Common myeloid progenitor, CD34-positive (primary cell): ENCODE data around the gene PLK5.
"Not testable (repeated sequence)": the region's sequence is repeated elsewhere in the genome, so short reads cannot be mapped to it uniquely, and the experiment has no call there.

ENCODE experiments used
- CTCF ChIA-PET: fragments of 350-600 bp; sonication (Branson Sonifier 250); formaldehyde crosslinking; loops from one replicate; lab custom pipeline; 2021; ENCODE audit warnings: antibody characterized with exemption; lab: Charles Lee
- POLR2A ChIA-PET: fragments of 350-600 bp; sonication (Branson Sonifier 250); formaldehyde crosslinking; loops from one replicate; lab custom pipeline; 2021; ENCODE audit warnings: antibody characterized with exemption; lab: Charles Lee
- DNase-seq, 3 donors: peaks; one replicate each; pipeline versions ENCODE4 v3.0.0 to v3.0.0-alpha.2; 2013
- H3K27ac ChIP-seq, 2 experiments: 1 replicate in 1 of 2; 2 replicates in 1 of 2; pipeline ENCODE4 v1.7.0; 2013; ENCODE audit warnings: inconsistent platforms in 2 of 2, low read length in 2 of 2, mild to moderate bottlenecking in 2 of 2, low read depth in 1 of 2, moderate library complexity in 1 of 2; ENCODE audit not compliant: severe bottlenecking in 2 of 2, insufficient read depth in 1 of 2, poor library complexity in 1 of 2
- H3K27me3 ChIP-seq, 5 experiments: replicated peaks in 2 of 5; 1 replicate in 3 of 5; 2 replicates in 2 of 5; pipeline versions ENCODE4 v1.6.1 to v1.7.0; 2013; ENCODE audit warnings: low read length in 4 of 5, mild to moderate bottlenecking in 2 of 5, moderate library complexity in 2 of 5, inconsistent platforms in 1 of 5; ENCODE audit not compliant: insufficient read depth in 5 of 5, control insufficient read depth in 4 of 5
- H3K36me3 ChIP-seq, 4 experiments: 1 replicate in 2 of 4; 2 replicates in 2 of 4; pipeline versions ENCODE4 v1.6.1 to v1.7.0; 2013; ENCODE audit warnings: low read length in 3 of 4, control low read depth in 1 of 4, mild to moderate bottlenecking in 1 of 4; ENCODE audit not compliant: control insufficient read depth in 4 of 4, insufficient read depth in 4 of 4
- H3K4me1 ChIP-seq, 4 experiments: 1 replicate in 3 of 4; 2 replicates in 1 of 4; pipeline versions ENCODE4 v1.6.1 to v1.7.1; 2013; ENCODE audit warnings: low read length in 3 of 4, mild to moderate bottlenecking in 3 of 4, control low read depth in 1 of 4, inconsistent platforms in 1 of 4, moderate library complexity in 1 of 4; ENCODE audit not compliant: control insufficient read depth in 4 of 4, insufficient read depth in 4 of 4; ENCODE audit errors: control extremely low read depth in 1 of 4
- H3K4me3 ChIP-seq, 7 experiments: 1 replicate in 4 of 7; 2 replicates in 3 of 7; pipeline versions ENCODE4 v1.5.1 to v1.7.0; 2013; ENCODE audit warnings: mild to moderate bottlenecking in 7 of 7, low read length in 6 of 7, moderate library complexity in 6 of 7, inconsistent platforms in 2 of 7, low read depth in 2 of 7, control low read depth in 1 of 7; ENCODE audit not compliant: insufficient read depth in 4 of 7, control insufficient read depth in 1 of 7; ENCODE audit errors: extremely low read depth in 1 of 7
- H3K9me3 ChIP-seq, 5 experiments: 1 replicate in 4 of 5; 2 replicates in 1 of 5; pipeline versions ENCODE4 v1.6.1 to v1.7.1; 2013; ENCODE audit warnings: low read length in 4 of 5, mild to moderate bottlenecking in 2 of 5, inconsistent platforms in 1 of 5, low read depth in 1 of 5, moderate library complexity in 1 of 5; ENCODE audit not compliant: control insufficient read depth in 4 of 5, insufficient read depth in 2 of 5; ENCODE audit errors: control extremely low read depth in 1 of 5
- WGBS: methylation state at CpG from one replicate; pipeline ENCODE4 v1.1.5; 2013; ENCODE audit not compliant: insufficient coverage; 5-methylcytosine and 5-hydroxymethylcytosine counted together

Gene PLK5

GRCh38 chr19:1534972-1535371 lies 11.1 kb downstream of the PLK5 start:
- CTCF ChIA-PET: no interaction called here
- Histone ChIP-seq H3K9me3 (no peaks in the 10 kb centered on the region), H3K27me3 (peaks cover 0 to 27% (median 5%) of the 10 kb centered on the region in 5 experiments), H3K4me1 (no peaks in the 10 kb centered on the region), H3K4me3 (no peak overlapping the region), H3K27ac (no peak overlapping the region), H3K36me3 (no peaks in the 10 kb centered on the region)
- DNase-seq: no peak
- WGBS: 83% methylated on average over 14 of the region's 14 CpGs
- POLR2A ChIA-PET: interaction anchor here (0.6 kb wide), 1 partner anchor 1023 kb away, joined by 3 read pairs; no protein-coding TSS in a partner anchor

GRCh38 chr19:1535699-1536098 lies 11.8 kb downstream of the PLK5 start:
- H3K27ac ChIP-seq, H3K9me3 ChIP-seq, H3K4me1 ChIP-seq, H3K4me3 ChIP-seq, H3K36me3 ChIP-seq, DNase-seq: not testable (repeated sequence)
- H3K27me3 ChIP-seq: peaks cover 0 to 32% (median 5%) of the 10 kb centered on the region in 5 experiments
- WGBS: 100% methylated on average over 6 of the region's 7 CpGs
- POLR2A ChIA-PET: interaction anchor here (0.6 kb wide), 1 partner anchor 57 kb away, joined by 3 read pairs; the partner anchor contains the start of gene MBD3
- CTCF ChIA-PET: interaction anchor here (0.6 to 0.9 kb wide), 2 partner anchors 10 to 21 kb away, joined by 3 read pairs; no protein-coding TSS in a partner anchor

- Histone ChIP-seq H3K4me1 (no peaks in the 10 kb centered on the region), H3K9me3 (no peaks in the 10 kb centered on the region), H3K36me3 (no peaks in the 10 kb centered on the region), H3K27ac (no peak overlapping the region), H3K27me3 (peaks cover 2 to 50% (median 7%) of the 10 kb centered on the region in 5 experiments), H3K4me3 (no peak overlapping the region)
- DNase-seq: no peak
- WGBS: 67% methylated on average over 10 of the region's 15 CpGs
- ChIA-PET POLR2A (no interaction called here), CTCF (no interaction called here)
Observed at GRCh38 chr19:1538978-1539377, 15.1 kb downstream of the PLK5 start.

- H3K9me3 ChIP-seq, DNase-seq, H3K4me1 ChIP-seq, H3K4me3 ChIP-seq, H3K27ac ChIP-seq, POLR2A ChIA-PET, H3K36me3 ChIP-seq, CTCF ChIA-PET: not testable (repeated sequence)
- peaks cover 4 to 56% (median 8%) of the 10 kb centered on the region in 5 experiments for H3K27me3 ChIP-seq
- WGBS: 91% methylated on average over 5 of the region's 11 CpGs
Observed at GRCh38 chr19:1539749-1540148, 15.9 kb downstream of the PLK5 start.

GRCh38 chr19:1540365-1540925 lies 16.6 kb downstream of the PLK5 start:
- POLR2A ChIA-PET: no interaction called here
- H3K27ac ChIP-seq: no peak overlapping the region
- H3K4me3 ChIP-seq: no peak overlapping the region
- DNase-seq: no peak
- H3K36me3 ChIP-seq: no peaks in the 10 kb centered on the region
- 43% methylated on average over 16 of the region's 17 CpGs for WGBS
- no peaks in the 10 kb centered on the region for H3K4me1 ChIP-seq
- H3K9me3 ChIP-seq: no peaks in the 10 kb centered on the region
- CTCF ChIA-PET: no interaction called here
- peaks cover 4 to 53% (median 8%) of the 10 kb centered on the region in 5 experiments for H3K27me3 ChIP-seq

GRCh38 chr19:1549332-1549945 lies 25.6 kb downstream of the PLK5 start:
- no peak overlapping the region for H3K27ac ChIP-seq
- no peaks in the 10 kb centered on the region for H3K9me3 ChIP-seq
- WGBS: 88% methylated on average over 3 of the region's 4 CpGs
- DNase-seq: no peak
- H3K4me1 ChIP-seq: no peaks in the 10 kb centered on the region
- no peaks in the 10 kb centered on the region for H3K36me3 ChIP-seq
- ChIA-PET POLR2A (no interaction called here), CTCF (interaction anchor here (1.6 kb wide), 1 partner anchor 38 kb away, joined by 3 read pairs; no protein-coding TSS in a partner anchor)
- peaks cover 0 to 16% (median 3%) of the 10 kb centered on the region in 5 experiments for H3K27me3 ChIP-seq
- no peak overlapping the region for H3K4me3 ChIP-seq
